ENCODE measurements around the gene NUP214. TPM values are rescaled to one million over a fixed set of nuclear protein-coding genes. Genes with fewer than 3 reads are reported as not detected.

Gene NUP214
- total RNA-seq, 8 experiments from 2014 or later = 11.4 to 43.1 (median 18.4) TPM

GRCh38 chr9:131277910-131278701, 152.7 kb downstream of the NUP214 start:
- H3K4me1 ChIP-seq (replicated peaks in 1 of 2) = peaks cover 11 to 13% of the 10 kb centered on the region in 2 donors
- peak overlapping the region; percentile 5 to 10 for H3K27ac ChIP-seq
- peak; percentile 63 to 87 (median 84) for ATAC-seq (replicated peaks in 6 of 8)
- peak overlapping the region; percentile 40 to 75 (median 55) for H3K4me3 ChIP-seq
- WGBS, 10 experiments = no CpG with 5 or more reads among the region's 59 CpGs
- in situ Hi-C loops (cut with MboI; ENCODE audit: low pct_unique_long_range_greater_than_20kb in 2 of 9, low sequenced_read_pairs in 9 of 9, unreplicated experiment in 9 of 9) = no loop called here

- no peak for ATAC-seq (replicated peaks in 6 of 8)
- H3K4me3 ChIP-seq = no peak overlapping the region
- H3K27ac ChIP-seq = peak overlapping the region in 1 of 2 donors; percentile 2
- in situ Hi-C loops (cut with MboI; ENCODE audit: low pct_unique_long_range_greater_than_20kb in 2 of 9, low sequenced_read_pairs in 9 of 9, unreplicated experiment in 9 of 9) = no loop called here
- 20 to 100% (median 66%) methylated on average over 1 to 5 of the region's 10 CpGs; no CpG with 5 or more reads in 6 of the 10 experiments for WGBS, 10 experiments
- peaks cover 11 to 13% of the 10 kb centered on the region in 2 donors for H3K4me1 ChIP-seq (replicated peaks in 1 of 2)
These were observed 153.3 kb downstream of the NUP214 start for GRCh38 chr9:131278702-131279111.

DNA sequence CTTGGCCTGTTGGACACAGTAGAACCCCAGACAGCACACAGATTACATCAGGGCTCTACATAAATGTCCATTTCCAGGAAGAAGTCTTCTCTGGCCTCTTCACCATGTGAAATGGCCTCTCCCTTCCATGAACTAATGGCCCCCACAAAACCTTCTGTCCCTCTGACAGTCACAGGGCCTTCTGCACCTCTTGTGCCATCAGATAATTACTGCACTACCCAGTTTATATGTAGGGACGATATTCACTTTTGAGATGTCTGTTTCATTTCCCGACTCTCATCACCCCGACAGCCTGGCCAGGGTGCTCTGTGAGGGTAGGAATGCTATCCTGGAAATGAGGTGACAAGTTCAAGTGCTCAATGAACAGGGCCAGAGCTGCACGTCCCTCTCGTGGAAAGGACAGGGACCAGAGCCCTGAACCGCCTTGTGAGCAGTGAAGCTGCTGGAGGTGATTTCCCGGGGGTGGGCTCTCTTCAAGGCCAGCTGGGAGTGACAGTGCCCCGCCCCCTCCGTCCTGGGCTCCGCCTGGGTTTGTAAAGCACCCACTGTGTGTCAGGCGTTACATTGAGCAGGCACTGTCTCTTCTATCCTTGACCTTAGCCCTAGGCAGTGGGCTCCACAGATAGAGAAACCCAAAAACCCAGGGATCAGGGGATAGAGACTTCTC, 153.9 kb downstream of the NUP214 start:
- WGBS, 10 experiments = 40 to 100% (median 77%) methylated on average over 1 to 7 of the region's 11 CpGs; no CpG with 5 or more reads in 5 of the 10 experiments
- in situ Hi-C loops (cut with MboI; ENCODE audit: low pct_unique_long_range_greater_than_20kb in 2 of 9, low sequenced_read_pairs in 9 of 9, unreplicated experiment in 9 of 9) = no loop called here
- Histone ChIP-seq H3K4me3 (no peak overlapping the region), H3K27ac (no peak overlapping the region), H3K4me1 (replicated peaks in 1 of 2) (peaks cover 11 to 13% of the 10 kb centered on the region in 2 donors)
- no peak for ATAC-seq (replicated peaks in 6 of 8)

DNA sequence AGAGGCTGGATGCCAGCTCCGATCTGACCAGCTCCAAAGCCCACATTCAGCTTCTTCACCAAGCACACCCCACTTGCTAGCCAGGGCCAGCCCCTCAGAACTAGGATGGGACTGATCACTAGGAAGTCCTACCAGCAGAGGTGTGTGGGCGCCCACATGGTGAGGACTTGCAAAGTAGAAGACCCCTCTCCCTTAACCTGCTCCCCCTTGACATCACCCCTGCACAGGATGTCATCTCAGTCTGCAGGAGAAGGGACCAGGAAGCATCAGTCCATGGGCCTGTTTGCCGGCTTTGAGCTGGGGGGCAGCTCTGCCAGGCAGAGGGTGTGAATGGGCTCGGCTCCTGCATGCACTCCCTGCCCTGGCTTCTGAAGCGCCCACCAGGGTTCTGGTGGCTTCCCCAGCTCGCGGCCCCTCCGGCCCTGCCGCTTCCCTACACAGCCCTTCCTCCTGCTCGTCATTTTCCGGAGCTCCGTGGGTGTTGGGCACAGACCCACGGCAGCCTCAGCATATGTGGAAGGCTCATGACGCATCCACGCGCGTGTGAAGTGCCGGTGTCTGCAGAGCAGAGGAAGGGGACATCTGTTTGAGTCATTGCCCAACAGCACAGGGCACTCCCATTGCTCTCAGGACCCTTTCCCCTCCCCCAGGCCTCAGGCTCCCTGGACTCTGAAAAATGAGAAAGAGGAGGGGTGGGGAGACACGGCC, 154.6 kb downstream of the NUP214 start:
- no peak overlapping the region for H3K27ac ChIP-seq
- WGBS, 10 experiments = 0 to 87% (median 69%) methylated on average over 1 to 9 of the region's 19 CpGs; no CpG with 5 or more reads in 2 of the 10 experiments

GRCh38 chr9:131280660-131281059, 155.3 kb downstream of the NUP214 start:
- no peak for ATAC-seq (replicated peaks in 6 of 8)
- Histone ChIP-seq H3K4me1 (replicated peaks in 1 of 2) (peaks cover 11 to 13% of the 10 kb centered on the region in 2 donors), H3K27ac (no peak overlapping the region), H3K4me3 (no peak overlapping the region)
- WGBS, 10 experiments = 20 to 100% (median 76%) methylated on average over 1 to 2 of the region's 3 CpGs; no CpG with 5 or more reads in 6 of the 10 experiments
- in situ Hi-C loops (cut with MboI; ENCODE audit: low pct_unique_long_range_greater_than_20kb in 2 of 9, low sequenced_read_pairs in 9 of 9, unreplicated experiment in 9 of 9) = no loop called here

More for the DNA sequence above, 154.6 kb downstream of the NUP214 start:
- Histone ChIP-seq H3K4me3 (no peak overlapping the region), H3K4me1 (replicated peaks in 1 of 2) (peaks cover 11 to 13% of the 10 kb centered on the region in 2 donors)
- in situ Hi-C loops (cut with MboI; ENCODE audit: low pct_unique_long_range_greater_than_20kb in 2 of 9, low sequenced_read_pairs in 9 of 9, unreplicated experiment in 9 of 9) = no loop called here
- no peak for ATAC-seq (replicated peaks in 6 of 8)

DNA sequence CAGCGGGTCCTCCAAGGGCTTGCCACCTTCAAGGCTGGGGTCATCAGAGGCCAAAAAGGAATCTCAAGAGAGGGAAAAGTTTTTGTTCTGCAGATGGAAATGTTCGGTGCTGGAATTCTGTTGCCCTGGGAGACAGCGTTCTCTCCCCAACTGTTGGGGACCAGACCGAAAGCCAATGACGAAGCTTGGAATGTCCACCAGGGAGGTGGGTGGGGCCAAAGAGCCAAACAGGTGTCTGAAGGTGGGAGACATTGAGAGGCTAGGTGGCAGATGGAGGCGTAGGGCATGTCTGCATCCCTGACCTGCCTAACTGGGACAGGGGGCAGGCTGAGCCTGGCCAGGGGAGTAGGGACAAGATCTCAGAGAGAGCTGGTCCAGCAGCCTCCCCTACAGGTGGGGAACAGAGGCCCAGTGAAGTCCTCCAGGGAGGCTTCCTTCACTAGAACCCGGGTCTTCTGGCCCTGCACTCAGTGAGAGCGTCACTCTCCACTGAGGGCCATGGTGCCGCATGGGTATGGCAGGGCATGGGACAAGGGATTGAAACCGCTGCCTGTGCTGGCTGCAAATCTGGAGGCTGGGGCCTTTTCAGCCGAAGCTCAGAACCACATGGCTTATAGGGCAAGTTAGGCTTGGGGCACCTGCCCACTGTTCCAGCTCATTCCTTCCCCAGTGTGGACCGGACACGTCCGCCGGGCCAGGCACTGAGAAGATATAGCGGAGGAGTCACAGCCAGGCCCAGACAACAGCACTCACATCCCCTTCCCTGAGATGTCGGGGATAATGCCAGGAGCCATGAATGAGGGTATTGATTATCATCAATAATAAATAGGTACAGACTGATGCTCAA, 156.0 kb downstream of the NUP214 start:
- no peak overlapping the region for H3K27ac ChIP-seq
- H3K4me3 ChIP-seq = no peak overlapping the region
- peaks cover 5 to 8% of the 10 kb centered on the region in 2 donors for H3K4me1 ChIP-seq (replicated peaks in 1 of 2)
- 54 to 100% (median 74%) methylated on average over 1 to 10 of the region's 17 CpGs; no CpG with 5 or more reads in 2 of the 10 experiments for WGBS, 10 experiments
- in situ Hi-C loops (cut with MboI; ENCODE audit: low pct_unique_long_range_greater_than_20kb in 2 of 9, low sequenced_read_pairs in 9 of 9, unreplicated experiment in 9 of 9) = no loop called here
- ATAC-seq (replicated peaks in 6 of 8) = no peak

DNA sequence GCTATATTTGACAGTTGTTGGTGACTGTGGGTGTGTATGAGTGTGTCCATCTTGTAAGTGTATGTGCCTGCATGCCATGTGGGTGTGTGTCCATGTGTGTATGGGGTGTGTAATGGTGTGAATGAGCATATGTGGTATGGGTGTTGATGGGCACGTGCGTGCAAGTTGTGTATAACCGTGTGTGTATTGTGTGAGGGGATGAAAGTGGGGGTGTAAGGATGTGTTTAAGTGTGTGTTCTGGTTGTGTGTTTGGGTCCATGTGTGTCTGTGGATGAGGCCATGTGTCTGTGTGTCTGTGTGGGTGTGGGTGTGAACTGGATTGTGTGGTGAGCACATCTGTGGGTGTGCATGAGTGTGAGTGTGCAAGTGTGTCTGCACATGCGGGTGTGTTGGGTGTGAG, 156.8 kb downstream of the NUP214 start:
- ATAC-seq (replicated peaks in 6 of 8) = no peak
- in situ Hi-C loops (cut with MboI; ENCODE audit: low pct_unique_long_range_greater_than_20kb in 2 of 9, low sequenced_read_pairs in 9 of 9, unreplicated experiment in 9 of 9) = no loop called here
- WGBS, 10 experiments = 50 to 81% (median 79%) methylated on average over 1 to 4 of the region's 4 CpGs; no CpG with 5 or more reads in 7 of the 10 experiments
- Histone ChIP-seq H3K4me1 (replicated peaks in 1 of 2) (peaks cover 3 to 8% of the 10 kb centered on the region in 2 donors), H3K27ac (no peak overlapping the region), H3K4me3 (peak overlapping the region in 1 of 5 donors; percentile 32)

GRCh38 chr9:131282688-131283422, 157.5 kb downstream of the NUP214 start:
- in situ Hi-C loops (cut with MboI; ENCODE audit: low pct_unique_long_range_greater_than_20kb in 2 of 9, low sequenced_read_pairs in 9 of 9, unreplicated experiment in 9 of 9) = no loop called here
- Histone ChIP-seq H3K4me3 (peak overlapping the region; percentile 8 to 32 (median 21)), H3K4me1 (replicated peaks in 1 of 2) (peaks cover 3 to 8% of the 10 kb centered on the region in 2 donors), H3K27ac (no peak overlapping the region)
- ATAC-seq (replicated peaks in 6 of 8) = peak; percentile 15 to 76 (median 52)
- 0 to 20% methylated on average over 1 to 4 of the region's 61 CpGs; no CpG with 5 or more reads in 8 of the 10 experiments for WGBS, 10 experiments

Other genes starting within 250 kb of the NUP214 start
- gene QRFP, start 228.8 kb upstream of the NUP214 start, total RNA-seq = 1 to 10 TPM in 3 of 8 experiments, under 1 TPM in 5; 0.33 to 3.0 (median 0.66) TPM
- 1 to 10 TPM in 3 of 8 experiments, under 1 TPM in 5; 0.40 to 2.4 (median 0.54) TPM for gene FIBCD1, start 186.3 kb upstream of the NUP214 start, total RNA-seq
- gene LAMC3, start 116.4 kb upstream of the NUP214 start, total RNA-seq = 10 to 100 TPM in 1 of 8 experiments, under 1 TPM in 6, not detected in 1; 0.05 to 96.7 (median 0.35) TPM
- 10 to 100 TPM in 1 of 8 experiments, 1 to 10 TPM in 7; 1.2 to 24.5 (median 5.1) TPM for gene AIF1L, start 29.1 kb upstream of the NUP214 start, total RNA-seq
- 1 to 10 TPM in 3 of 8 experiments, under 1 TPM in 5; 0.50 to 1.5 (median 0.88) TPM for gene FAM78A, start 150.9 kb downstream of the NUP214 start, total RNA-seq
- 1 to 10 TPM in 7 of 8 experiments, under 1 TPM in 1; 0.15 to 9.9 (median 5.0) TPM for gene PLPP7, start 164.1 kb downstream of the NUP214 start, total RNA-seq

Measured in motor neuron (in vitro differentiated cells).